NT2/D1 (cell line): Measurements from ENCODE around the gene NFATC2IP.

ENCODE experiments used
- SUZ12 ChIP-seq: IDR thresholded peaks from 2 replicates; pipeline ENCODE4 v1.6.1; 2011; ENCODE audit not compliant: insufficient read length, insufficient read depth; ENCODE audit errors: extremely low read depth
- YY1 ChIP-seq: IDR thresholded peaks from 2 replicates; pipeline ENCODE4 v1.6.1; 2011; ENCODE audit not compliant: insufficient read length, insufficient read depth
- ZNF274 ChIP-seq: IDR thresholded peaks from 2 replicates; pipeline ENCODE4 v1.6.1; 2011; ENCODE audit warnings: mild to moderate bottlenecking, low read depth, low read length

DNA sequence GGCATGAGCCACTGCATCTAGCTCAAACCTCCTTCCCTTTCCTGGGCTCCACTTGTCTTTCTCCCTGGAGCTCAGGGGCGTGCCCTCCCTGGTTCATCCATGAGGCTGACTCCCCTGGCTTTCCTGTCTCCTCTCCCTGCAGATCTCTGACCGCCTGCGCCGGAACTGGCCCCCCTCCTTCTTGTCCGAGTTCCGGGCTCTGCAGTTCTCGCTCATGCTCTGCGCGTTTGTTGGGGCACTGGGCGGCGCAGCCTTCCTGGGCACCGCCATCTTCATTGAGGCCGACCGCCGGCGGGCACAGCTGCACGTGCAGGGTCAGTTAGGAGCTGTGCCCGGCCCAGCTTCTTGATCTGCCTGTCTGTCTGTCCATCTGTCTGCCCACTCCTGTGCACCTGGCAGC, 32.9 kb downstream of the NFATC2IP start:
- TF ChIP-seq SUZ12 = no peak
- no peak for TF ChIP-seq YY1
- TF ChIP-seq ZNF274 = no peak
